ENCODE data around the gene SLC4A8.

The SLC4A8 gene

DNA sequence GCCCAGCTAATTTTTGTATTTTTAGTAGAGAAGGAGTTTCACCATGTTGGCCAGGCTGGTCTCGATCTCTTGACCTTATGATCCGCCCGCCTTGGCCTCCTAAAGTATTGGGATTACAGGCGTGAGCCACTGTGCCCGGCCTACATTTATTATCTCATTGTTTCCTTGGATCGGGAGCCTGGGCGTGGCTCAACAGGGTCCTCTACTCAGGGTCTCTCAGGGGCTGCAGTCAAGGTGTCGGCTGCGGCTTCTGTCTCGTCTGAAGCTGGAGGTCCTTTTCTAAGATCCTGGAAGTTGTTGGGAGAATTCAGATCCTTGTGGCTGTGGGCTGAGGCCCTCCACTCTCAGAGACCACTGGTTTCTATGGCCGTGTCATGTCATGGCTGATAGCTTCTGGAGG, 100.9 kb downstream of the SLC4A8 start:
- DNase-seq (ENCODE audit: low read depth in 2 of 2), result no peak

- DNase-seq (ENCODE audit: low read depth in 2 of 2), result no peak
Observed at GRCh38 chr12:51527966-51528365, 103.3 kb downstream of the SLC4A8 start.

GRCh38 chr12:51528852-51529650, 104.4 kb downstream of the SLC4A8 start:
- no peak for DNase-seq (ENCODE audit: low read depth in 2 of 2)

DNA sequence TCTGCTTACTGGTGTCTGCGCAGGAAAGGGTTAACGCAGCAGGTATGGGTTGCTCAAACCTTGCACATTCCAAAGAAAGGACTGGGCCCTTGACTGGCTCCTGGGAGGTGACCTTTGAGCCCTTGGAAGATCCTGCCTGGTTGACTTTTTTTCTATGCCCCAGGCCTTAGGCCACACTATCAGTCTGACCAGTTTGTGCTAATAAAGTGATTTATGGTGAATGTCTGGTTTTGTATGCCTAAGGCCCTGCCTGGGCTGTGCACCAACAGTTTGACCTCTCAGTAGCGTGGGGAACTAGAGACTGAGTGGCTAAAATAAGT, 105.0 kb downstream of the SLC4A8 start:
- no peak for DNase-seq (ENCODE audit: low read depth in 2 of 2)

DNA sequence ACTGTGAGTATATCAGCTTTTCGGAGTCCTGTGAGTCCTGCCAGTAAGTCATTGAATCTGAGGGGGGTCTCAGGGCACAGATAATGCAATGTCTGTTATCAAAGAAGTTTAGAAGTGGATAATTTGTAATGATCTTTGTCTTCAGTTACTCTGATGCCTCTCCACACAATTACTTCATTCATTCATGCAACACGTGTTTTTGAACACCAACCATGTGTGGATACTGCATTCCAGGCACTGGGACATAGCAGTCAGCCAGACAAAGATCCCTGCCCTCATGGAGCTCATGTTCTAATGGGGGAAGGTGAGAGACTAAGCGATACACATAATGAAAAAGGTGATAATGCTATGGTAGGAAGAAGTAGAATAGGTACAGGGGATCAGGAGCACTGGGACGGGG, 105.6 kb downstream of the SLC4A8 start:
- no peak for DNase-seq (ENCODE audit: low read depth in 2 of 2)

GRCh38 chr12:51531284-51531977, 106.8 kb downstream of the SLC4A8 start:
- no peak for DNase-seq (ENCODE audit: low read depth in 2 of 2)

DNA sequence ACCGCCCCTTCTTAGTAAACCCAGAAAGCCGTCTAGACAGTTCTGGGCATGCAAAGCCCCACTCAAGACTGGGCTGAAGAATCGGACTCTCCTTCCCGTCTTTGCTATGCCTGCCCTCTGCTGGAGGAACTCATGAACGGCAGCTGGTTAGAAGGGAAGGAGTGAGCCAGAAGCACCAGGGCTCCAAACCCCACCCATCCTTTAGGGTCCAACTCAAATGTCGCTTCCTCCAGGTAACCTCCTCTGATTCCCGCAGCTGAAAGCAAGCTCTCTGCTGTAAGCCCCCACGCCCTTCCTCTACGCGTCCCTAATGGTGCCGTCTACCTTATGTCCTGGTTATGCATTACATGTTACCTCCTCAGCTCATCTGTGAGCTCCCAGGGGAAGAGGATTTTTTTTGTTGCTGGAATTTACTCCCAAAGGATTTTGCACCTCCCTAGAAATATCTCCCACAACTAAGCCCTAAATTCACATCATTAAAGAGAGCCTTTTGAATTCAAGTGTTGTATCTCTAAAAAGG, 107.4 kb downstream of the SLC4A8 start:
- DNase-seq (ENCODE audit: low read depth in 2 of 2), result peak; percentile 53 to 58

DNA sequence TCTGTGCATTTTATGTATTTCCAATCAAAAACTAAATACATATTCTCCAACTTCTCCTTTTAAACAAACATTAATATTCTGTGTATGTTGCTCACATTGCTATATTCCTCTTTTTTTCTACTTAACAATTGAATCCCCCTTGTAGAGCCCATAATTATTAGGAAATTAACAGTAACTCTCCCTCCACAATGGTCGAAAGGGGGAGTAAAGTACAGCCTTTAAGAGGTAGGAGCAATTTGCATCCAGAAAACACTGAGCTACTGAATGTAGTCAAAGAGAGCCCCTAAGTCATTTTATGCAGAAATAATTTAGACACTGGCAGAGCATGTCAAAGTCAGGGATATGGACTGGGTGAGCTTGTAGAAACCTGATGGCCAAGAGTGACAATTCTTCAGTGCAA, 109.2 kb downstream of the SLC4A8 start:
- no peak for DNase-seq (ENCODE audit: low read depth in 2 of 2)

DNA sequence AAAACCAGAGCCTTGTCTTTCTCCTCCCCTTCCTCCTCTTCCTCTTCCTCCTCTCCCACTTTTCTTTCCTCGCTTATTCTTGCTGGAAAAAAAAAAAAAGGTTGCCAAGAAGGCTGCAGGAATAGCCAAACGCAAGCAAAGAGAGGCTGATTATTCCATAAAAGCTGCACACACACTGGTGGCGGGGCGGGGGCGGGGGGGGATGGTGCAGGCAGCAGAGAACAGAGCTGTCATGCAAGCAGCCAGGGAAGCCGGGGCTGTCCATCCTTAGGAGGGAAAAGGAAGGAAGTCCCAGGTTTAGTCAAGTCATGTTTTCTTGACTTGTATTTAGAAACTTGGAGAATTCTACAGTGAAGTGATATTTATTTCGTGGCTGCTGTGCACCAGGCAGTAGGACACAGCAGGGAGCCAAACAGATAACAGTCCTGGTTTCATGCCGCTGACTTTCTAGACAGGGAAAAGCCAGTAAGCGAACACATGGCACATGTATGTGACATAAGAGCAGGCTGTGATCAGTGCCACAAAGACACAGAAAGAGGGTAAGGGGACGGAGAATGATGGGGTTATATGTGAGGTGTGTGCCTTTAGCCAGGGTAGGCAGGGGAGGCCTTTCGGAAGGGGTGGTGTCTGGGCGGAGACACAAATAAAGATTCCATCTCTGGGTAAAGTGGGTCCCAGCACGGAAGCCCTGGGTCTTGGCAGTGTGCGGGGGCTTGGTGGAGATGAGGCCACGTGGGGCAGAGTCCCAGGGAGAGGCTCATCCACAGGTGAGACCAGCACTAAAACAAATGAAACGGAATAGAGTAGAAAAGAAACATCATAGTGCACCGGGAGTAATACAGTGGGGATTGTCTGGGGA, 109.8 kb downstream of the SLC4A8 start:
- no peak for DNase-seq (ENCODE audit: low read depth in 2 of 2)

GRCh38 chr12:51536159-51536558, 111.5 kb downstream of the SLC4A8 start:
- DNase-seq (ENCODE audit: low read depth in 2 of 2), result no peak

DNA sequence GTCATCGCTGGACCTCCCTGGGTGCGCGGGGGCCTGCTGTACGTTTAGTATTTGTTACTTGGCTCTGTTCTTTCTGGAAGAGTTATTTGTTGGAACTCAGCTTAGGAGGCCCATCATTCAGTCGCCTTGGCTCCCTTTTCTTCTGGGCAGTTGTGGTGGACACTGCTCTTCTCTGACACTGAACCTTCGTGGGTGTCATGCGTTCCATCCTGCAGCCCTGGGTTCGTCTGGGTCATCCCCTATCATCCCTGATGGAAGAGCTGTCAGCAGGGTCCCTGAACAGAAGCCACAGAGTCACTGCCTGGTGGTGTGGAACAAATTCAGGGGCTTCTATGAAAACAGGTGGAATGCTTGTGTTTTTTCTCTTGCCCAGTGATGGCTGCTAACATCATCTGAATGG, 113.5 kb downstream of the SLC4A8 start:
- DNase-seq (ENCODE audit: low read depth in 2 of 2), result no peak

- DNase-seq (ENCODE audit: low read depth in 2 of 2), result no peak
Observed at GRCh38 chr12:51538599-51538998, 114.0 kb downstream of the SLC4A8 start.

DNA sequence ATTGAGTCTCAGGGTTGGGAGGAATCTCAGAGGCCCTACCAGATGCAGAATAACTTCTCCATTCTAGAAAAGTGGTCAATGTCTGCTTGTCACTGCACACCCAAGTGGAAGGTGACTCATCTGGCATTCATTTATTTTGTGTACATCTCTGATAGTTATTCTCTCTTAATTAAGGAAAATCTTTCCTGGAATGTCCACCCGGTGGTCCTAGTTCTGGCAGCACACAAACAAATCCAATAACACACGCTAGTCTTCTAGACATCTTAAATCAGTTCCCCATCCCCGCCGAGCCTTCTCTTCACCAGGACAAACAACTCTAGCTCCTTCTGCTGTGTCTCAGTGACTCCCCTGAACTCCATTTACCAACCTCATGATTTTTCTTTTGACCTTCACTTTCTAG, 116.4 kb downstream of the SLC4A8 start:
- no peak for DNase-seq (ENCODE audit: low read depth in 2 of 2)

- DNase-seq (ENCODE audit: low read depth in 2 of 2), result no peak
Observed at GRCh38 chr12:51546097-51546496, 121.5 kb downstream of the SLC4A8 start.

DNA sequence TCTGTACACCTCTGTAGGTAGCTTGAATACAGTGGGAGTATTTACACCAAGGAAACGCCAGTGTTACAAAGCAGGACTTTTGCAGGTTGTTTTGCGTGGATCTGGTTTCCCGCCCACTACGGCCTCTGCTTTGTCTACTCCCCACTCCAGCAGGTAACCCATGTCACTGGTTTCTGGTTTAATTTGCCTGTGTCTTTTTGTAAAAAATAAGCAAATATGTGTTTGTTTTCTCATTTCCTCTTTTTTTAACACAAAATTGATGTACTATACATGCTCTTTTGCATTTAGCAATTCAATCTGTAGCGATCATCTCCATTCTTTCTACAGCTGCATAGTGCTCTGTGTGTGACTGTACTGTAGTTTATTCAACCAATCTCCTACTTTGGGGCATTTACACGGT, 123.0 kb downstream of the SLC4A8 start:
- DNase-seq (ENCODE audit: low read depth in 2 of 2), result no peak

GRCh38 chr12:51548241-51548640, 123.6 kb downstream of the SLC4A8 start:
- DNase-seq (ENCODE audit: low read depth in 2 of 2), result no peak

- no peak for DNase-seq (ENCODE audit: low read depth in 2 of 2)
Observed at GRCh38 chr12:51549637-51550036, 125.0 kb downstream of the SLC4A8 start.

Data from stimulated activated CD8-positive, alpha-beta memory T cell treated with anti-CD3 and anti-CD28 coated beads, Interleukin-15, amount 100 ng/mL, for 48 hours (primary cell).